Measurements from ENCODE around the gene TMEM151A.
"Not testable (repeated sequence)": the region's sequence is repeated elsewhere in the genome, so short reads cannot be mapped to it uniquely, and the experiment has no call there.

The TMEM151A gene

GRCh38 chr11:66267379-66268243, 24.1 kb upstream of the TMEM151A start:
- peak; percentile 65 for DNase-seq (ENCODE audit: low read depth, low spot score)

GRCh38 chr11:66268244-66268951, 23.3 kb upstream of the TMEM151A start, which contains the start of gene RAB1B:
TSS of gene RAB1B (plus strand) at chr11:66268639. CDS start at chr11:66268680, 41 bp downstream.
- DNase-seq (ENCODE audit: low read depth, low spot score) = peak; percentile 100

- DNase-seq (ENCODE audit: low read depth, low spot score) = no peak
These were observed 22.5 kb upstream of the TMEM151A start for GRCh38 chr11:66268952-66269905.

GRCh38 chr11:66271816-66272215, 19.9 kb upstream of the TMEM151A start:
- DNase-seq (ENCODE audit: low read depth, low spot score) = no peak

GRCh38 chr11:66272596-66272995, 19.1 kb upstream of the TMEM151A start:
- no peak for DNase-seq (ENCODE audit: low read depth, low spot score)

GRCh38 chr11:66274219-66274618, 17.5 kb upstream of the TMEM151A start:
- no peak for DNase-seq (ENCODE audit: low read depth, low spot score)

- DNase-seq (ENCODE audit: low read depth, low spot score) = no peak
These were observed 16.3 kb upstream of the TMEM151A start for GRCh38 chr11:66275396-66275795.

GRCh38 chr11:66275984-66276612, 15.6 kb upstream of the TMEM151A start:
- no peak for DNase-seq (ENCODE audit: low read depth, low spot score)

GRCh38 chr11:66276619-66277018, 15.1 kb upstream of the TMEM151A start:
- DNase-seq (ENCODE audit: low read depth, low spot score) = not testable (repeated sequence)

- not testable (repeated sequence) for DNase-seq (ENCODE audit: low read depth, low spot score)
These were observed 14.6 kb upstream of the TMEM151A start for GRCh38 chr11:66277064-66277463.

GRCh38 chr11:66277471-66278362, 14.0 kb upstream of the TMEM151A start, which contains the start of gene CNIH2:
TSS of gene CNIH2 (plus strand) at chr11:66278175. CDS start at chr11:66278457, 282 bp downstream.
- DNase-seq (ENCODE audit: low read depth, low spot score) = no peak

GRCh38 chr11:66278363-66279091, 13.2 kb upstream of the TMEM151A start:
- no peak for DNase-seq (ENCODE audit: low read depth, low spot score)

GRCh38 chr11:66279092-66279734, 12.5 kb upstream of the TMEM151A start:
- no peak for DNase-seq (ENCODE audit: low read depth, low spot score)

GRCh38 chr11:66280428-66280827, 11.3 kb upstream of the TMEM151A start:
- no peak for DNase-seq (ENCODE audit: low read depth, low spot score)

GRCh38 chr11:66281001-66281400, 10.7 kb upstream of the TMEM151A start:
- no peak for DNase-seq (ENCODE audit: low read depth, low spot score)

- DNase-seq (ENCODE audit: low read depth, low spot score) = no peak
These were observed 9.8 kb upstream of the TMEM151A start for GRCh38 chr11:66281776-66282467.

GRCh38 chr11:66282468-66283455, 8.9 kb upstream of the TMEM151A start:
- DNase-seq (ENCODE audit: low read depth, low spot score) = peak; percentile 81

Measured in smooth muscle cell of the brain vasculature (primary cell).